Calu3 (cell line): ENCODE measurements around the gene ABCC2. TPM values are rescaled to one million over a fixed set of nuclear protein-coding genes. Genes with fewer than 3 reads are reported as not detected.

Source experiments
- BruUV-seq: library from RNA; stranded (reverse); fragments of 400-500 nt; replicated peaks from 2 replicates; lab custom pipeline; 2021; lab: Mats Ljungman, UMichigan
- CTCF ChIA-PET: fragments of 300-600 bp; sonication (Branson Sonifier 250); formaldehyde crosslinking; loops from one replicate; lab custom pipeline; 2022; ENCODE audit warnings: antibody characterized with exemption; lab: Charles Lee
- DNase-seq: peaks from one replicate; pipeline ENCODE4 v3.0.0; 2022
- H3K27ac Mint-ChIP-seq: one replicate; pipeline ENCODE4 v1.8.0; 2022; ENCODE audit warnings: mixed read lengths; ENCODE audit not compliant: unreplicated experiment
- H3K27me3 Mint-ChIP-seq: one replicate; pipeline ENCODE4 v1.8.0; 2022; ENCODE audit warnings: mixed read lengths; ENCODE audit not compliant: unreplicated experiment
- H3K36me3 Mint-ChIP-seq: one replicate; pipeline ENCODE4 v1.8.0; 2022; ENCODE audit warnings: mild to moderate bottlenecking, moderate library complexity, mixed read lengths; ENCODE audit not compliant: insufficient read depth, unreplicated experiment
- H3K4me1 Mint-ChIP-seq: one replicate; pipeline ENCODE4 v1.8.0; 2022; ENCODE audit warnings: mild to moderate bottlenecking, low read depth, mixed read lengths; ENCODE audit not compliant: unreplicated experiment
- H3K4me3 Mint-ChIP-seq: one replicate; pipeline ENCODE4 v1.8.0; 2022; ENCODE audit warnings: mild to moderate bottlenecking, low read depth, moderate library complexity, mixed read lengths; ENCODE audit not compliant: unreplicated experiment
- H3K9me3 Mint-ChIP-seq: one replicate; pipeline ENCODE4 v1.8.0; 2022; ENCODE audit warnings: low read depth, mixed read lengths; ENCODE audit not compliant: unreplicated experiment
- CTCF ChIP-seq: fragments of 200-600 bp; IDR thresholded peaks from one replicate; pipeline ENCODE4 v1.8.0; 2022; ENCODE audit warnings: antibody characterized with exemption; ENCODE audit not compliant: unreplicated experiment
- intact Hi-C: fragments of 100-400 bp; cut with micrococcal nuclease; formaldehyde crosslinking; loops from one replicate; pipeline ENCODE4 v1.10.0; 2022; ENCODE audit not compliant: unreplicated experiment
- total RNA-seq: library from RNA; stranded (reverse); gene quantifications from 2 replicates; pipeline ENCODE4 v1.2.3, GENCODE V29; 2022

Gene ABCC2
- total RNA-seq, 1 experiment from 2014 or later, result 1.8 TPM

DNA sequence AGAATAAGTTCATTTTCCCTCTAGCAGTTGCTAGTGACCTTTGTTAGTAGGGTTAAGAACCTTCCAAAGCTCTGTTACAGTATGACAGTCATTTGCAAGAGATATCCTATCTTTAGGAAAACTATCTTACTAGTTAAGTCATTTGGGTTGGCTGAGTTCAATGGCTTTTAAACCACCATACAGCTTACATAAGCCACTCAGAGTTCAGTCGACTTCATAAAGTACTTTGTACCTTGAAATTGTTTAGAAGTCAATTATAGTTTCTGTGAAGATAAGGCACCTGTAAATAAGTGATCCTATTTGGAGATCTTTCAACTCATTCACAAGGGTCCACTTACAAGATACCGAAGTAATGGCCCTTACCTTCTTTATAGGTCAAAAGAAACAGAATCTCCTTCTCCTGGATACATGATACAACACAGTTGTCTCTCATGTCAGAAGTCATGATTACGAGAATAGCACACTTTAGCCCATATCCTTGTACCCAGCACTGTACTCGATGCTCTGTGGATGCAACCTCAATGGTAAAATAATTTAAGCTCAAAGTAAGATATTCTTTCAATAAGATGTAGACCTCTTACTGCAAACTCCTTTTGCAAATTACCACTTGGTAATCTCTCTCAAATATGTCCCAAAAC, 11.9 kb upstream of the ABCC2 start:
- Mint-ChIP-seq H3K27ac (no peak overlapping the region), H3K4me1 (no peaks in the 10 kb centered on the region), H3K9me3 (no peaks in the 10 kb centered on the region), H3K4me3 (no peak overlapping the region), H3K27me3 (no peaks in the 10 kb centered on the region), H3K36me3 (no peaks in the 10 kb centered on the region)
- CTCF ChIA-PET, result no interaction called here
- no peak for DNase-seq
- no TSS peak for BruUV-seq
- TF ChIP-seq CTCF, result no peak
- intact Hi-C loops, result no loop called here

DNA sequence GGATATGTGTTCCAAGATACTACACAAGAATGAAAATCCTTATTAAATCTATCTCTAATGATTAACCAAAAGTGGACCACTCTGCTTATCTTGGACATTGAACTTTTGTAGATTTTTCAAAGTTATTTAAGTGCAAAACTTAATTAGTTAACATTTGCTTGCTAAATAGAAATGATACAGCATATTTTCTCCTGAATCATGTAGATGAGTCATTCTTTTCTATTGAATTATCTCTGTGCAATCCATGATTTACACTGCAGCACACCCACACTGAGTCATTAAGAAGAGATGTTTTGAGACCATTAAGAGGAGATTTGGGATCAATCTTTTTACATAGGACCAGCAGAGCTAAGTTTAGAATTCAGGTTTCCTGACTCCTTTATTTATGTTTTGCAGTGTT, 6.6 kb upstream of the ABCC2 start:
- no peaks in the 10 kb centered on the region for H3K36me3 Mint-ChIP-seq
- no peak overlapping the region for H3K4me3 Mint-ChIP-seq
- DNase-seq, result no peak
- no peak overlapping the region for H3K27ac Mint-ChIP-seq
- H3K9me3 Mint-ChIP-seq, result no peaks in the 10 kb centered on the region
- H3K4me1 Mint-ChIP-seq, result peaks cover 41% of the 10 kb centered on the region
- intact Hi-C loops, result no loop called here
- CTCF ChIA-PET, result interaction anchor here (1.4 kb wide), 1 partner anchor 43 kb away, joined by 4 read pairs; the partner anchor contains the start of gene CUTC
- H3K27me3 Mint-ChIP-seq, result no peaks in the 10 kb centered on the region
- TF ChIP-seq CTCF, result no peak
- no TSS peak for BruUV-seq

DNA sequence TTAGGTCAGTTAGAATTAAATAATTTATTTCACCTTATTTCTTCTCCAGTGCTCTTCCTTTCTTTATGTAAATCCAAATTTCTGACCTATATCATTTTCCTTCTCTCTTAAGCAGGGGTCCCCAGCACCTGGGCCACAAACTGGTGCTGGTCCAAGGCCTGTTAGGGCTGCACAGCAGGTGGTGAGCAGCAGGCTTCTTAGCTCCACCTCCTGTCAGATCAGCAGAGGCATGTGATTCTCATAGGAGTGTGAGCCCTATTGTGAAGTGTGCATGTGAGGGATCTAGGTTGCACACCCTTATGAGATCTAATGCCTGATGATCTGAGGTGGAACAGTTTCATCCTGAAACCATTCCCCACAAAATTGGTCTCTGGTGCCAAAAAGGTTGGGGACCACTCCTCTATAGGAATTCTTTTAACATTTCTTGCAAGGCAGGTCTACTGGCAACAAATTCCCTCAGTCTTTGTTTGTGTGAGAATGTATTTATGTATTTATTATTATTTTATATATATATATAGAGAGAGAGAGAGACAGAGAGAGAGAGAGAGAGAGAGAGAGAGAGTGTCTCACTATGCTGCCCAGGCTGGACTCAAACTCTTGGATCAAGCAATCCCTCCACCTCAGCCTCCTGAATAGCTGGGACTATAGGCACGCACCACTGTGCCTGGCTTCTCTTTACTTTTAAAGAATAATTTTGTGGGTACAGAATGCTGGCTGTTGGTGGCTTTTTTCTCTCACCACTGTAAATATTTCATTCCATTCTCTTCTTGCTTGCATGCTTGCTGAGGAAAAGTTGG, 4.3 kb upstream of the ABCC2 start:
- H3K36me3 Mint-ChIP-seq, result no peaks in the 10 kb centered on the region
- no peaks in the 10 kb centered on the region for H3K27me3 Mint-ChIP-seq
- BruUV-seq, result no TSS peak
- H3K27ac Mint-ChIP-seq, result peak overlapping the region; percentile 45
- no peak for TF ChIP-seq CTCF
- peaks cover 62% of the 10 kb centered on the region for H3K4me1 Mint-ChIP-seq
- intact Hi-C loops, result no loop called here
- DNase-seq, result no peak
- CTCF ChIA-PET, result interaction anchor here (0.6 kb wide), 1 partner anchor 8 kb away, joined by 3 read pairs; no protein-coding TSS in a partner anchor
- H3K9me3 Mint-ChIP-seq, result no peaks in the 10 kb centered on the region
- H3K4me3 Mint-ChIP-seq, result peak overlapping the region; percentile 13

DNA sequence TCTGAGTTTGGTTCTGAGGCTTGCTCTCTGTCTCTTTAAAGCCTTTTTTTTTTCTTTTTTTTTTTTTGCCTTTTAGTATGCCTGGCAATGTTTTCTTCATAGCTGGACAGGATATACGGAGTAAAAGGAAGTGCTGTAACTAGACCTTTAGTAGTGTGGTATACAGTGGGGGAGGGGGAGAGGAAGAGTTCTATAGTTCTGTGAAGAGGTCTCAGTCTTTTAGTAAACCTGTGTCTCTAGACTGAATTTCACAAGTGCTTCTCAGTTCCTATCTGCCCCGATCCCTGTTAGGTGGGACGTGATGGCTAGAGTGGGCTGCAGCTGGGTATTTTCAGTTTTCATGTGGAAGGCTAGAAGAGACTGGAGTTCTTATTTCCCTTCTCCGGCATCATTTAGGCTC, 3.1 kb upstream of the ABCC2 start:
- Mint-ChIP-seq H3K4me1 (peaks cover 74% of the 10 kb centered on the region), H3K36me3 (no peaks in the 10 kb centered on the region), H3K9me3 (no peaks in the 10 kb centered on the region), H3K27ac (peak overlapping the region; percentile 86), H3K4me3 (peak overlapping the region; percentile 49), H3K27me3 (no peaks in the 10 kb centered on the region)
- TF ChIP-seq CTCF, result no peak
- no peak for DNase-seq
- CTCF ChIA-PET, result interaction anchor here (0.6 kb wide), 1 partner anchor 425 kb away, joined by 4 read pairs; no protein-coding TSS in a partner anchor
- BruUV-seq, result no TSS peak
- intact Hi-C loops, result no loop called here
